Measurements from ENCODE around the gene APBA1. TPM values are rescaled to one million over a fixed set of nuclear protein-coding genes. Genes with fewer than 3 reads are reported as not detected.

Gene APBA1
- total and polyA plus RNA-seq, 11 donors: 0.61 to 6.2 (median 2.2) TPM

DNA sequence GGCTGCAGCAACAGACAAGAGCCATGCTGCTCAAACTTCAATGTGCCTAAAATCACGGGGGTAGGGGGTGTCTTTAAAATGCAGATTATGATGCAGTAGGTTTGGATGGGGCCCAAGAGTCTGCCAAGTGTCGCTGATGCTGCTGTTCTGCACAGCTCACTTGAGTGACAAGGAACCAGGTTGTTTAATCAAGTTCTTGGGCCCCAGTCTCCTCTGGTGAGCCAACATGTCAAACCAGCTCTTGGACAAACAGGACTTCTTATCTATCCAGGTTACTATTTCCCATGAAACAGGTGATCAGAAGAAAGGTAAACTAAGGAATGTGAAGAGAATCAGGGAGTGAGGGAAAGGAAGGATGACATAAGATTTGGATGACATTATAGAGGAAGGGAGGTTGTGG, 78.0 kb downstream of the APBA1 start:
- intact Hi-C loops (cut with DNase I): no loop called here
- H3K27ac ChIP-seq: no peak overlapping the region
- no peaks in the 10 kb centered on the region for H3K36me3 ChIP-seq
- no peak overlapping the region for H3K4me3 ChIP-seq
- H3K27me3 ChIP-seq: no peaks in the 10 kb centered on the region
- TF ChIP-seq, protein P1, sequence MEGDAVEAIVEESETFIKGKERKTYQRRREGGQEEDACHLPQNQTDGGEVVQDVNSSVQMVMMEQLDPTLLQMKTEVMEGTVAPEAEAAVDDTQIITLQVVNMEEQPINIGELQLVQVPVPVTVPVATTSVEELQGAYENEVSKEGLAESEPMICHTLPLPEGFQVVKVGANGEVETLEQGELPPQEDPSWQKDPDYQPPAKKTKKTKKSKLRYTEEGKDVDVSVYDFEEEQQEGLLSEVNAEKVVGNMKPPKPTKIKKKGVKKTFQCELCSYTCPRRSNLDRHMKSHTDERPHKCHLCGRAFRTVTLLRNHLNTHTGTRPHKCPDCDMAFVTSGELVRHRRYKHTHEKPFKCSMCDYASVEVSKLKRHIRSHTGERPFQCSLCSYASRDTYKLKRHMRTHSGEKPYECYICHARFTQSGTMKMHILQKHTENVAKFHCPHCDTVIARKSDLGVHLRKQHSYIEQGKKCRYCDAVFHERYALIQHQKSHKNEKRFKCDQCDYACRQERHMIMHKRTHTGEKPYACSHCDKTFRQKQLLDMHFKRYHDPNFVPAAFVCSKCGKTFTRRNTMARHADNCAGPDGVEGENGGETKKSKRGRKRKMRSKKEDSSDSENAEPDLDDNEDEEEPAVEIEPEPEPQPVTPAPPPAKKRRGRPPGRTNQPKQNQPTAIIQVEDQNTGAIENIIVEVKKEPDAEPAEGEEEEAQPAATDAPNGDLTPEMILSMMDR (IDR thresholded peaks at IDR 0.05): no peak
- no peak for TF ChIP-seq POLR2A (IDR thresholded peaks at IDR 0.05)
- H3K4me1 ChIP-seq: peaks cover 0 to 19% (median 10%) of the 10 kb centered on the region in 12 donors
- no peak for ATAC-seq
- no peak for DNase-seq
- 39 to 55% (median 49%) methylated on average over 2 of the region's 2 CpGs for WGBS, 4 donors
- peaks cover 0 to 5% (median 0%) of the 10 kb centered on the region in 12 donors for H3K9me3 ChIP-seq

DNA sequence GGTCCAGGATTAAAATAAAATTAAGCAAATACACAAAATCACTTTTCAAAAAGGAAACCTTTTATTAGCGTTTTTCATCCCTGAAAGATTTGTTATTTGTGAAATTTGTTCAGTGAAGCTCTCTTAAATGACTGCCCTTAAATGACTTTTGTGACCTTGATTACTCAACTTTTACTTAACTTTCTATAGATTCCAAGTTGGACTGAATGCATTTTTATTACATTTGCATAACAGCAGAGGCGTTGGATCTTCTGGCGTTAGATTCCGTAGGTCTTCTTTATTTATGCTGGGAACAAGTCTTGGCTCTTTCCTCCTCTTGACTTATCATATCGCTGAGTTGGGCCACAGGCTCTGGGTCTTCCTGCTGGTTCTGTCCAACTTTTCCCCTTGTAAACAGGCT, 78.4 kb downstream of the APBA1 start:
- Histone ChIP-seq H3K9me3 (peaks cover 0 to 5% (median 0%) of the 10 kb centered on the region in 12 donors), H3K36me3 (no peaks in the 10 kb centered on the region), H3K27me3 (no peaks in the 10 kb centered on the region), H3K27ac (no peak overlapping the region), H3K4me3 (no peak overlapping the region), H3K4me1 (peaks cover 0 to 19% (median 10%) of the 10 kb centered on the region in 12 donors)
- TF ChIP-seq POLR2A (IDR thresholded peaks at IDR 0.05): no peak
- TF ChIP-seq, protein P1 (IDR thresholded peaks at IDR 0.05): no peak
- DNase-seq (no peak), ATAC-seq (no peak)
- 65 to 82% (median 71%) methylated on average over 5 of the region's 5 CpGs for WGBS, 4 donors
- intact Hi-C loops (cut with DNase I): no loop called here

DNA sequence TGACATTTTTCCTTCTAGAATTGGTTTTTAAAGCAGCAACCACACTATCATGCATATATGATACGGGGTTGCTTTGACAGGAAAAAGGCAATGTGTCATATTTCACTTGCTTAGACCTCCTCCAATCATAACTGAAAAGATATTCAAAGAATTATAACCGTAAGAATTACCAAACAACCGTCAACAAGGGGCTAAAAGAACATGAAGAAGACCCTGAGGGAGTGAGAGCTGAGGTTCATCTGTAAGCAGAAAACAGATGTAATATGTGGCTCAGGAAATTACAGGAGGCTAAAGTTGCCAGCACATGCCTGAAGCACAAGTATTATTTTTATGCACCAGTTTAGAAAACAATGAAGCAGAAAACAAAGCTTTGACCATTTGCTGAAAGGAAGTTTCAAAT, 78.9 kb downstream of the APBA1 start:
- no peak for DNase-seq
- Histone ChIP-seq H3K4me1 (peaks cover 0 to 19% (median 10%) of the 10 kb centered on the region in 12 donors), H3K36me3 (no peaks in the 10 kb centered on the region), H3K27ac (no peak overlapping the region), H3K4me3 (no peak overlapping the region), H3K27me3 (no peaks in the 10 kb centered on the region), H3K9me3 (peaks cover 0 to 5% (median 0%) of the 10 kb centered on the region in 12 donors)
- intact Hi-C loops (cut with DNase I): no loop called here
- WGBS, 4 donors: 21 to 26% (median 23%) methylated on average over 3 of the region's 3 CpGs
- TF ChIP-seq, protein P1 (IDR thresholded peaks at IDR 0.05): no peak
- no peak for TF ChIP-seq POLR2A (IDR thresholded peaks at IDR 0.05)
- ATAC-seq: no peak

DNA sequence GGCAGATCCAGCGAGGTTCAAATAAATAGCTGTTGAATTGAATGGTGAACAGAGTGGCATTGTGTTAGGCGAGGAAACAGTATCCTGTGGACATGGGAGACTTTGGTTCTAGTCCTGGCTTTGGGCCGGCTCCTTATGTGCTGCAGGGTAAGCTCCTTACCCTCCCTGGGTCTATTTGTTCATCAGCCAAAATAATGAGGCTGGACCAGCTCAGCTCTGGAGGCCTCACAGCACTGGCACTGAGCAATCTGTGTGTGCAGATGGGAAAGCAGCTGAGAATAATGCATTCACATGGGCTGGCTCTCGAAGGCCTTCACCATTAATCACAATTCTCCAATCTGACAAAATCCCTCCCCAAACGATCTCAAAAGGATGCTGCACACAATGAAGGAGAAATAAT, 81.9 kb downstream of the APBA1 start:
- intact Hi-C loops (cut with DNase I): no loop called here
- Histone ChIP-seq H3K4me3 (no peak overlapping the region), H3K4me1 (peaks cover 0 to 19% (median 10%) of the 10 kb centered on the region in 12 donors), H3K9me3 (no peaks in the 10 kb centered on the region), H3K27me3 (no peaks in the 10 kb centered on the region), H3K27ac (no peak overlapping the region), H3K36me3 (no peaks in the 10 kb centered on the region)
- 84 to 89% (median 88%) methylated on average over 5 of the region's 5 CpGs for WGBS, 4 donors
- no peak for DNase-seq
- TF ChIP-seq, protein P1 (IDR thresholded peaks at IDR 0.05): no peak
- TF ChIP-seq POLR2A (IDR thresholded peaks at IDR 0.05): no peak
- ATAC-seq: no peak

All from heart left ventricle (tissue), 16 donors.